Measurements from ENCODE around the gene RND2.

The RND2 gene

GRCh38 chr17:43074869-43075268 lies 49.8 kb downstream of the RND2 start:
- no peak for DNase-seq (ENCODE audit: low read depth in 3 of 3)

DNA sequence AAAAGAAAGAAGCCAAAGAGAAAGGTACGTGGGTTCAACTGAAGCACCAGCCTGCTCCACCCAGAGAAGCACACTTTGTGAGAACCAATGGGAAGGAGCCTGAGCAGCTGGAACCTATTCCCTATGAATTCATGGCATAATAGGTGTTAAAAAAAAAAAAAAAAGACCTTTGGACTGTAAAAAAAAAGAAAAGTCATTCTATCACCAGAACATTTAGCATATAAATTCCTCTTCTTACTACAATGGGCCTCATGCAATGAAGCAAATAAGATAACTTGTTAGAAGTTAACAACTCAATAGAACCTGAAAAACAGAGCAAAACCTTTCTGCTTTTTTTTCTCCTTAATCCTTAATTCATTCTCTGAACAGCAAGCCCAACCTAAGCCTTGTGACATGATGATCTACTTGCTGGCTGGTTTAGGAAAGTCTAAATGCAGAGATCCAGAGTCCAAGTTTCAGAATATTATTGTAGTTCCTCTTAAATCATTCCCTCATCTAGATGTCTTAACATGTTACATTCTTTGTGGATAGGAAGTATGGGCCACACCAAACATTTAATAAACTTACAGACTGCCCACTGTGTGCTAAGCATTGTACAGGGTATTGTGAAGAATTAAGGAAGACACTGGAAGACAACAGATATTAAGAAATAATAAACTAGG lies 54.7 kb downstream of the RND2 start:
- DNase-seq (ENCODE audit: low read depth in 3 of 3): no peak

Data from stimulated activated CD4-positive, alpha-beta T cell treated with anti-CD3 and anti-CD28 coated beads, TNF-alpha, amount 100 ng/mL, for 48 hours (primary cell).